Anterior cingulate cortex (tissue), 58 donors: ENCODE measurements around the gene TCERG1.
A peak's percentile ranks its signal among the peaks of the same experiment; 100 is the strongest.

Source experiments
- DNase-seq, 58 donors: peaks; one replicate each; lab custom pipeline; 2025; lab: John Stamatoyannopoulos, UW

The TCERG1 gene

DNA sequence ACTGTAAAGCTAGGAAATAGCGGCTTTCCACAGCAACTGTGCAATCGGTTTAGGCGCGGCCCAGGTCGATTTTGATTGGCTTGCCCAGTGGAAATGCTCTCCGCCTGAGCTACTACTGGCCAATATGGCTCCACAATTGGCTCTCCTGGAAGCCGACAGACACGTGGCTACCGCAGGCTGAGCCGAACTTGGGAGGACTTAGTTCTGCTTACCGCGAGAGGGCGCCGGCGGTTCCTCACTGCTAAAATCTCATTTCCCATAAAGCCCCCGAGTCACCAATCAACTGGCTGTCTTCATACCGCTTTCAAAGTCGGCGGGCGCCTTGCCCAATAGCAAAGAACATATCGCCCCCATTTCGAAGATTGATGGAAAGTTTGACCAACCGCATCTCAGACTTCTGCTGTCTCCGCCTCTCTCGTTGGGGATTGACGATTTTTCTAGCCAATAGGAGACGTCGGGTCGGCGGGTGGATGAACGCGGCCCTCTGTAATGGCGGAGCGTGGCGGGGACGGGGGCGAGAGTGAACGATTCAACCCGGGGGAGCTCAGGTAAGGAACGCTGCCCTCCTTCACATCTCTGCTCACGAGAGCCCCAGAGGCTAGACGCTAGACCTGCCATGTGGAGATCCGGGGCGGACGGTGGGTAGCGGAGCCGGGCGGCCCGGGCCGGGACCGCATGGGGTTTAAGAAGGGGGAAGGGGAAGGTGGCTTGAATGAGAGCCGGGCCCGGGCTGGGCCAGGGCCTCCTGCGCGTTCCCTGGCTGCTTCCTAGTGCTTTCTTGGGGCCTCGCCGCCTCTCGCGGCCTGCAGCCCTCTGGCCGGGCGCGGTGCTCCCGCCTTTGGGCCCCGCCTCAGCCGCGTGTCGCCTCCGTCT, at the start of gene TCERG1:
TSS of gene TCERG1 (plus strand) at position 473 of the 873 bp plus-strand sequence. CDS start at position 490, 17 bp downstream.
- DNase-seq: peak; percentile 78 to 99 (median 97)

DNA sequence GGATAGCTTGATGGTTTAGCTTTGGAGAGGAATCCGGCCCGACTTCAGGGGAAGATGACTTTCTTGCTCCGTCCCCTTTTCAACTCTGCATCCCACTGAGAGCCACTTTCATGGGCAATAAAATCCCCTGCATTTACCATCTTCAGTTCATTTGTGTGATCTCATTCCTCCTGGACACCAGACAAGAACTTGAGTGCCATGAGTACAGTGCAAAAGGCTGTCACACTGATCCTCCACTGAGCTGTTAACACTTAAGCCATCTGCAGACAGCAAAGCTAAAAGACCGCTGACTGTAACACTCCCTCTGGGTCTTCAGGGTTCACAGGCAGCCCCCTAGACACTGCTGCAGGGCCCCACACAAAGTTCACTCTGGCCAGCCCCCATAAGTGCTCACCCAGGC, 48.3 kb upstream of the TCERG1 start:
- no peak for DNase-seq

DNA sequence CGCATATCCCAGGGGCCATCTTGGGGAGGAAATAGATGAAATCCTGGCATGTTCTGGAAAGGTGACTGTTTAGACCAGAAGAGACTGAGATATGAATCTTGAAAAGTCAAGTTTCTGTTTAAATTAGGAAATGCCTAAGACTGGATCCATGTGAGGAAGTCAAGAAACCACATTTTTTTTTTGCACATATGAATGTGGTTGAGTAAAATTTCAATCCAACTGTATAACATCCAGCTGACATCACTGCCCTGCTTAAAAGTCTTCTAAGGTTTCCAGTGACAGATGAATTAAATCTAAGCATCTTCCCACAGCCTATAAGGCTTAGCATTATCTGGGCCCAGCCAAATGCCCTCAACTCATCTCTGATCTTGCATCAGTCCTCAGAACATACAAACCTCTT, 47.7 kb upstream of the TCERG1 start:
- DNase-seq: no peak

DNA sequence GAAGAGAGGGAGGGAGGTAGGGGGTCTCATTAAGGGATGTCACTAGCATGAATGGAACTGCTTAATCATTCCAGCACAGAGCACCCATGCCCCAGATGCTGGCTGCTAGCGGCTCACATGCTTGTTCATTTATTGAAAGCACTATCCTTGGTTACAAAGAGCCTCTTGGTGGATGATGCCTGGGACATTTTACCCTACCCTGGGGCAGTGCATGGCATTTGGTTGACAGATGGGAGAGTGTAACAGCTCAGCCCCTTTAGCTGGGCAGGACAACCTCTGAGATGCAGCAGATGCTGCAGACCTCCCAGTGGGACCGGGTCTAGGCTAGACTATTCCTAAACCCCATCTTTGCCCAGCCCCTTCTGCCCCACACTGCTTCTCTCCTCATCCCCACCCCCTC, 46.9 kb upstream of the TCERG1 start:
- DNase-seq: no peak

DNA sequence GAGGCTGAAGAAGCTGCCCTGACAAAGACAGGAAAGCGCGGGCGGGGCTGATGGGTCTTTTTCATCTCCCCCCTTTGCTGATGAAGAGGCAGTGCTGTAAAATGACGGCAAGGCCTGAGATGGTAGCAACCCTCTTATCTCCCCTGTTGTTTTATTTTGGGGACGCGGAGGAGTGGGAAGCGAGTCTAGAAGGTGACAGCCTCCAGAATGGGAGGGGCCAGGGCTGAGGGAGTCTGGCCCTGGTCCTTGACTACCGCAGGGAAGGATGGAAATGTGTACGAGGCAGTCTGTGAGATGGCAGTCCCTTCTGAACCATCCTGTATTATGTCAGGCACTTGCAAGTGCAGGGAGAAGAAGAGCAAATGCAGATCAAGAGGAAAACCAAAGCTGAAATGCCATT, 46.1 kb upstream of the TCERG1 start:
- DNase-seq: no peak

DNA sequence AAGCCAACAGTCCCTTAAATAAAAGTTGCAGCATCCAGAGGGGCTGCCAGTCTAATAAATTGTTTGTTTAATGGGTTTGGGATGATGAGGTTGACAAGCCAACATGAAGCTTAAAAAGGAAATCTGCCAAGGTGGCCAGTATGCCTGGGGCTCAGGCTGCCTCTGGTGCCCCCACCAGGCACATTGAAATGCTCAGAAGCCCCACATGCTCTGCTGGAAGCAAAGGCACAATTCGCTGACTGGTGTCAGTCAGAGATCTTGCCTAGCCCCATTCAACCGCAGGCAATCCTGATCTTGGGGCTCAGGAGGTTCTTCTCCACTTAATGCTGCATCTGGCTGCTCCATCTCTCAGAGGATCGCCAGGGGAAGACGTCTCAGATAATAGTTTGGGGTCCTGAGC, 44.2 kb upstream of the TCERG1 start:
- no peak for DNase-seq

DNA sequence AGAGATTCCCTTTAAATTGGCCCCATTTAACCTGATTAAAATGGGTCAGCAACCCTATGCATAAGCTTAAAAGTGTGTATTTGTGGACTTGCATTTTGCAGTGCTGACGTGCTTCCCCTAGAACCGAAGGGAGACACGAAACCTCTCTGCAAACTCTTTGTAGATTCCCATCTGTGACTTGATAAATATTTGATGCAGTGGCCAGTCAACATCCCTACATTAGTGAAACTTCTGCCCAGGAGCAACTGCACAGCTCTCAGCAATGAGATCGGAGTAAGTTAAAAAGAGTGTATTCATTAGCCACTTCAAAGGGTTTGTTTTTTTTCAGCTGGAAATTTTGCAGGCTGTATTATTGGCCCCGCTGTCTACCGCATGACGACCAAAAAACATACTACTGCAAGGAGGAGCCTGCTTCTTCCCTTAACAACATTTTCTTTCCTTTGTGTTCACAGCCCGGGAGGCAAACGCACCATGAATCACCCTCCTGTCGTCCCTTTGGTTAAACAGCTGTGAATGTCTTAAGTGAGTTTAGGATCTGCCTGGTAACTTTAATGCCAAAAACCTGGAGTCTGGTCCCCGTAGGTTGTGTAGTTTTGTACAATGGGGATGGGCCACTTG, 38.0 kb upstream of the TCERG1 start:
- DNase-seq: no peak

DNA sequence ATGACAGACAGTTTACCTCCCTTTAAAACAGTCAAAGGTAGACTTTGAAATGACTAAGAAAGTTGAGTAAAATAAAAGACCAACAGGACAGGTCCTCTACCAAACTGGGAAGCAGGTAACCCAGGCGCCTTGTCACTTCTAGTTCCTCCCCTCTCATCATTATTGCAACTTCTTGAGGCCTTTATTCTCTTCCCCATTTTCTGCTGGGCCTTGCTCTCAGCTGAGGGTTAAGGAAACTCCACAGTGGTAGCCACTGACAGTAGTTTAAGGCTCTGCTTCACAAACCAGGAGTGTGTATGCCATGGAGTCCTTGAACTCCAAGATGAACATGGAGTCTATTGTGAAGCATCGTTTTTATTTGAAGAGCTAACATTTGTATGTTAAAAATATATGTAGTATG, 36.9 kb upstream of the TCERG1 start:
- no peak for DNase-seq

DNA sequence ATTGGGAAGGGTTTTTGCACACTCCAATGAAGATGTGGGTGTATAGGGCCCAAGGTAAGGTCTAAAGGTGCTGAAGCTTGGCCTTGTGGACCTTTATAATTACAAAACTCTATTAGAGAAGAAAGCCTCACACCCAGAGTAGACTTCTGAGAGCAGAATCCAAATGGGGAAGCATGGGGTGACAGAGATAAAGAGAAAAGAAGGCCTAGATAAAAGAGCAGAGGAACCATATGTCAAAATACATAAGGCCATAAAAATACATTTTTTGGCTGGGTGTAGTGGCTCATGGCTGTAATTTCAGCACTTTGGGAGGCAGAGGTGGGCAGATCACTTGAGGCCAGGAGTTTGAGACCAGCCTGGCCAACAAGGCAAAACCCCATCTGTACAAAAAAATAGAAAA, 27.4 kb upstream of the TCERG1 start:
- no peak for DNase-seq

DNA sequence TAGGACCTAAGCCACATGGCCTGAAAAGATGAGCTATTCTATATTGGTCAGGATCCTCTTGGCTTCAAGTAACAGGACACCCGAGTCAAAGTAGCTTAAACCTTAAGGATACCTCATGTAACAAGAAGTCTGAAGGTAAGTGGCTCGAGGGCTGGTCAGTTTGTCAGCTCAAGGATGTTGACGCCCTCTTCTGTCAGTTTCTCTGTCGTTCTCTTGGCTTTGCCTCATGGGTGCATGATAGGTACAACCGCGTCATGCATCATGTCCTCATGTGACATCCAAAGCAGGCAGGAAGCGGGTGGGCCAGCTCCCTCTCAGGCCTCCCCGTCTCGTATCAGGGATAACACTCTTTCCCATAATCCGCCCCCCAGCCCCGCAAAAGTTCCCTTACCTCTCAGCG, 22.1 kb upstream of the TCERG1 start:
- no peak for DNase-seq

DNA sequence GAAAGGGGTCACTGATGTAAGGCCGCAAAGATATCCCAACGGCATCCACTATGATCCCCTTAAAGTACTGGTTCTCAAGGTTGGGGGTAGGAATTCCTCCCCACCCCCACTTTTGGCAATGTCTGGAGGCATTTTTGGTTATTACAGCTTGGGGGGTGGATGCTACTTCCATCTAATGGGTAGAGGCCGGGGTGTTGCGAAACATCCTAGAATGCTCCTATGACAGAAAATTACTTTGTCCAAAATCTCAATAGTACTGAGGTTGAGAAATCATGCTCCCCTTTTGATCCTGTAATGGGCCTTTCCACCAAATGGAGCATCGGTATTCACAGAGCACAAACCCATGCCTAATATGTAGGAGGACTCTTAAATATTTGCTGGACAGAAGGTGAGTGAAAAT, 20.8 kb upstream of the TCERG1 start:
- DNase-seq: no peak

DNA sequence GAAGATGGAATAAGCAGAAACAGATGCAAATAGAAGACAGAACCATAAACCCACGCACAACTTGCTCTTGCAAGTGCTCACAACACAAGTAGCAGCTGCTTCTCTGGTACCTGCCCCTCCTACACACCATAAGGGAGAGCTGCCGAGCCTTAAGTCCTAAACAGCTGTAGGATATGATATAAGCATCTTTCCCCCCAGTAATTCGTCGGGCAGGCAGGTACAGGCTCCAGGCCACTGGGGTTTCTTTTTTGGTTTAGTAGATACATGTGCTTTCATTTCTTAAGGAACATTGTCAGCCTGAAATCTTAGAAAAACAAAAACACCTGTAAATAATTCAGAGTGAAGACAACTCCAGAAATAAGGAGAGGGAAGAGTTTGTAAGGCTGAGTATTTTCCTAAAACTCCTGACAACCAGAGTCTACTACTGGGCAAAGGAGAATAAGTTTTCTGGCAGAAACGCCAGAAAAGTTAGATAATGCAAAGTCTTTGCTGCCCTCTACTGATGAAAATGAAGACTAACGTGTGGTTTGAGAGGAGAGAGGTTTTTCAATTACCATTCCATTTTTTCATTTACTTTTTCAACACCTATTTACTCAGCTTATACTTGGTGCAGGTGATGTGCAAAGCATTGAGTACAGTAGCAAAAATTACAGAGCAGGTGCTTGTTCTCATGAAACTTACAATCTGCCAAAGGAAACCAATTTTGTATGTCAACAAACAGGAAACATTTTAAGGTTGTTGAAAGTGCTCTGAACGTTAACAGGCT, 20.1 kb upstream of the TCERG1 start:
- no peak for DNase-seq

DNA sequence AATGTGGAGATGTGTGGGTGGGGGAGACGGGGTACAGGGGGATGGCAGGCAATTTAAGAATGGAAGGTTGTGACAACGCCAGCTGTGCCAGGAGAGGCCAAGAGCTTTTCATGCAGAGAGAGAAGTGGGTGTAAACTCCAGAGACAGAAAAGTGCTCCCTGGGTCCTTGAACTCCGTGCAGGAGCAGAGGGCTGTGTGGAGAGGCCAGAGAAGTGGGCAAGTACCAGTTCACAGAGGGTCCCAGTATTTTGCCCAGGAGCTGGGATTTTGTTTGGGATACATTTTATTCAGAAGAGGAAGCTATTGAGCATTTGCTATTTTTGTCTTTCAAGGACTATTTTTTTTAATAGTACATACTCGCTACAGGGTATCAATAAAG, 19.5 kb upstream of the TCERG1 start:
- DNase-seq: no peak

DNA sequence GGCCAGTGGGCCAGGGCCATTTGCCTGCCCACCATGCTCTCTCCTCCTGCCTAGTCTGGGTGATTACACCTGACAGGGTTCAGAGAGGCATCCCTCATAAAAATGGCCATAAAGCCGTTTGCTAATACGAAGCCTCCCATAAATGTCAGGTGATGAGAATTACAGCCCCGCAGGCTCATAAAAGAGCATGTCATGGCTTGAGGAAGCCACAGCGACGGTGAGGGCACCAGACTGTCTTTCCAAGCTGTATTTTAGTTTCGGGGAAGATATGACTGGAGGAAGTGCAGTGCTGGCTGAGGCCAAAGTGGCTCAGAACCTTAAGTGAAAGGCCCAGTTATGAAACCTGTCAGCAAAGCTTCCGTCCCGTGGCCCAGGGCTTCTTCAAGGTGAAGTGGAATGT, 18.5 kb upstream of the TCERG1 start:
- no peak for DNase-seq

DNA sequence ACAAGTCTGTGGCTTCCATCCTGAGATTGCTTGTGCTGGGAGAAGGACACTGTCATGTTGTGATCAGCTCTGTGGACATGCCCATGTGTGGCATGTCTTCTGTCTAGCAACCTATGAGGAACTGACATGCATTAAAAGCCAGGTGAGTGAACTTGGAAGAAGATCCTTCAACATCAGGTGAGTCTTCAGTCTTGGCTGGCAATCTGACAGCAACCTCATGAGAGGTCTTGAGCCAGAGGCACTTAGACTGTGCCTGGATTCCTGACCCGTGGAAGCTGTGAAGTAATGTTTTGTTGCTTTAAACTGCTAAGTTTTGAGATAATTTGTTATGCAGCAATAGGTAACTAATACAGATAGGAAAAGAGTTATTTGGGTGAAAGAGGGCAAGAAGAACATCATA, 6.8 kb upstream of the TCERG1 start:
- DNase-seq: no peak

DNA sequence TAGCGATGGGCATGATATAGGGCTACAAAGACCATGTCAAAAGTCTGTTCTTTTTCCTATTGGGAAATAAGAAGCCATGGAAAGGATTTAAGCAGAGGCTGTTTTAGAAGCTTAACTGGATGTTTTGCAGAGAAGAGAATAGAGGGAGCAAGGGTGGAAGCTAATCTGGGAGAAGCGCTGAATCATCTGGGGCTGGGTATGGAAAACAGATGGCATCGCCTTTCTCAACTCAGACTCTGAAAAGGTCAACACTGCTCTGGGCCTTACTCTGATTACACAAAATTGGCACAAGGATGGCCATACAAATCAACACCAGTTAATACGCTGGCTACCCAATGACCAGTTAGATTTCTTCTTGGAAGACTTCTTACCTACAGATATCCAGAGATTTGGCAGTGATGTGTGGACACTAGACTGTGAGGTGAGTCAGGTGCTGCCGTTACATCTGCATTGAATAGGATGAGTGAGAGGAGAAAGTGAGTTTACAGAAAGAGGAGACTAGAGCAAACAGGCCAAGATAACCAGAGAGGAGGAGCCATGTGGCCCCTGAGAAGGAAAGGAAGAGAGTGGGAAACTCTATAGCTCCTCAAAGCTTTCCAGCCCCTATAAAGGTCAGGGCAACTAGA, 6.2 kb upstream of the TCERG1 start:
- DNase-seq: no peak

DNA sequence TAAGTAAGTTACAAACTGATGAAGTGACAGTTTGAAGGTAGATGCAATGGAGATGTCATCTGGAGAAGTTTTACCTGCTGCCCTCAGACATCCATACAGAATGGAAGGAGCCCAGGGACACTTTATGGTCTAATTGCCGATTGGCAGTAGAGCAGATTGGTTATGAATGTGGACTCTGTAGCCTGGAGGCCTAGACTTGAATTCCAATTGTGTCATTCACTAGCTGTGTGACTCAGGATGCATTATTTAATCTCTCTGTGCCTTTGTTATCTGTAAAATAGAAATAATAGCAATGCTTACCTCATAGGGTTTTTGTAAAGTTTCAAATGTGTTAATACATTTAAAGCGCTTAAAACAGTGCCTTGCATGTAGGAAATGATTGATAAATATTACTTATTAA, 5.2 kb upstream of the TCERG1 start:
- no peak for DNase-seq

DNA sequence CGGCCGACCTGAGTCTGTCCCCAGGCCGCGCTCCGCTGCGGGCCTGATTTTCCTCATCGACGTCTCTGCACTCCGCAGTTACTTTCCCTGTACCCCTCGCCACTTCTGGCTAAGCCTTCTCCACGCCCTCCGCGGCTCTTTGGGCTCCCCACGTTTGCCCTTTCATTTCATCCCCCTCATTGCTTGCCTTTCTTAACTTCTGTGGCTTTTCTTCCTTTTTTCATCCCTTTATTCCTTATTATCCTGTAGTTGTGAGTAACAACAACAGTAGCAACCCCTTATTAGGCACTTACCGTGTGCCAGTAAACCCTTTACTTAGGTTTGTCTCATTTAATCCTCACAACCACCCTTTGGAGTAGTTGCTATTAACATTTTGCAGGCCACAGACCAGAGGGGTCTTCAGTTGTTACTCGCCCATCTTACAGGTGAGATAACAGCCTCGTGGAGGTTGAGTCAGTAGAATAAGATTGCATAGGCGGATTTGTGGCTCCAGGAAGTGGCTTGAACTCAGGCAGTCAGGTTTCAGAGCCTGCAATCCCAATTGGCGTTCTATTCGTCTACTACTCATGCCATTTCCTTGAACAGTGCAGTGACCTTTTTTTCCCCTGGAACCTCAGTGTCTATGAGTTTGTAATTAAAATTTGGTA, 724 bp downstream of the TCERG1 start:
- DNase-seq: no peak

DNA sequence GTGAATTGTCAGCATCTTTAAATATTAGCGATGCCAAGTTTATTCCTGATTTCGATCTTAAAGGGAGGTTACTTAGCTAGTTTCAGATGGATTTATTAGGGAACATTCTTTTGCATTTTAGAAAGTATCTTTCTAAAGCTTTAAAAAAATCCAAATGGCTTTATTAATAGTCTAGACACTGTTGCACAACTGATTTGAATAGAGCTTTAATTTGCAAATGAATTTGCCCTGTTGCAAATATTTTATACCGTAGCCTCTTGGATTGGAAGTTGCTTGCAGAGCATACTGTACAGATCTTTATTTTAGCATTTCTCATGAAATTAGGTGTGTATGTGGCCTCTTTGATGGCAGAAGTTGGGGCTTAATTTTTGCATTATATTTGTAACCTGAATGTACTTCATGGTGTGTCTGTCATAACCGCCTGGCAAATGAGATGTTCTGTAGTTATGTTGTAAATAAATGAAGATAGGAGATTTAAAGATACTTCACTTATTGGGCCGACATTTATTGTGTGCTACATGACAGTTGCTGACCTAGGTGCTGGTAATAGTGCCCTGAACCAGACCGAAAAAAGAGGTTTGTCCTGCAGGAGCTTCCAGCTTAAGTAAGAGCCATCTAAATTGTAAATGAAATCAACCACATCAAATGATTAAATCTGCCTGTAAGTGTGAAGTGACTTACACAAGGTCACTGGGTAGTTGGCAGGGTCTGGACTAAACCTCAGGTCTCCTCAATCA, 1.8 kb downstream of the TCERG1 start:
- DNase-seq: no peak

DNA sequence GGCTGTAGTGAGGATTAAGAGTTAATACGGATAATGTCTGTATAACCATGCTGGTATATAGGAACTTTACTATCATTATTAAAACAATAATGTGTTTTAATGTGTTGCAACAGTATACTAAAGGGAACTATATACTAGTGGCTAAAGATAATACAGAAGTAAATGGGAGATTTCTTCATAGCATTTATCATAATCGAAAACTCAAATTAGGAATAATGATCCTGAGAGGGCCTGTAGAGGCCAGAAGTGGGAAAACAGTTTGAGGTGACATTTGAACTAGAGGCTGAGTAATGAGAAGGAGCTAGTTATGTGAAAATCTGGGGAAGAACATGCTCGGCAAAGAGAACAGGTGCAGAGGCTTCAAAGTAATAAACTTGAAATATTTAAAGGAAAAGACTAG, 2.9 kb downstream of the TCERG1 start:
- no peak for DNase-seq
